Stimulated activated effector memory CD8-positive, alpha-beta T cell treated with anti-CD3 and anti-CD28 coated beads, Interleukin-12 subunit alpha, Interleukin-12 subunit beta, amount 100 ng/mL, for 72 hours (primary cell): ENCODE data around the gene CSF1.
A peak's percentile ranks its signal among the peaks of the same experiment; 100 is the strongest.
"Not testable (repeated sequence)": the region's sequence is repeated elsewhere in the genome, so short reads cannot be mapped to it uniquely, and the experiment has no call there.

Experiments used
- ATAC-seq: fragments of 150-1000 bp; cut with Tn5 transposase; 2 replicates; pipeline ENCODE4 v1.10.0; 2021
- DNase-seq, 2 donors: peaks; one replicate each; pipeline ENCODE4 v3.0.0; 2021 to 2022; ENCODE audit warnings: low spot score in 2 of 2
- H3K27ac Mint-ChIP-seq: one replicate; pipeline ENCODE4 v1.8.0; 2022; ENCODE audit warnings: mild to moderate bottlenecking, mixed read lengths
- H3K36me3 Mint-ChIP-seq: one replicate; pipeline ENCODE4 v1.8.0; 2022; ENCODE audit warnings: mild to moderate bottlenecking, mixed read lengths
- H3K4me1 Mint-ChIP-seq: one replicate; pipeline ENCODE4 v1.8.0; 2022; ENCODE audit warnings: mixed read lengths
- H3K4me3 Mint-ChIP-seq: one replicate; pipeline ENCODE4 v1.8.0; 2022; ENCODE audit warnings: mild to moderate bottlenecking, mixed read lengths
- H3K9me3 Mint-ChIP-seq: one replicate; pipeline ENCODE4 v1.8.0; 2022; ENCODE audit warnings: mixed read lengths

The CSF1 gene

DNA sequence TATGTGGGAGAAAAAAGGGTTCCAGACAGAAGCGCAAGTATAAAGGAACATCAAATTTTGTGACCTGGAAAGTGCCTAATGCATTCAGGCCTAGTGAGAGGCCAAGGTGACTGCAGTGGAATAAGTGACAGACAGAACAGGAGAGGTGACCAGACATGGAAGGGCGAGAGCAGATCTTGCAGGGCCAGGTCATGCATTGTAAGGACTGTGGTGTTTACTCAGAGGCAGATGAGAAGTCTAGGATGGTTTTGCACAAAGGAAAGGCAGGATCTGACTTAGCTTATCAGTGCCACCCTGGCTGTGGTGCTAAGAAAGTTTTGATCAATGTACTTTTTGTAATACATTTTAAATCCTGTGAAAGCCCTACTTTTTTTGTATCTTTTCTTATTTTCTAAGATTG, 39.9 kb downstream of the CSF1 start:
- H3K4me3 Mint-ChIP-seq: no peak overlapping the region
- no peak overlapping the region for H3K27ac Mint-ChIP-seq
- ATAC-seq: no peak
- peaks cover 7% of the 10 kb centered on the region for H3K4me1 Mint-ChIP-seq
- H3K36me3 Mint-ChIP-seq: no peaks in the 10 kb centered on the region
- DNase-seq: peak in 1 of 2 donors; percentile 37
- no peaks in the 10 kb centered on the region for H3K9me3 Mint-ChIP-seq

DNA sequence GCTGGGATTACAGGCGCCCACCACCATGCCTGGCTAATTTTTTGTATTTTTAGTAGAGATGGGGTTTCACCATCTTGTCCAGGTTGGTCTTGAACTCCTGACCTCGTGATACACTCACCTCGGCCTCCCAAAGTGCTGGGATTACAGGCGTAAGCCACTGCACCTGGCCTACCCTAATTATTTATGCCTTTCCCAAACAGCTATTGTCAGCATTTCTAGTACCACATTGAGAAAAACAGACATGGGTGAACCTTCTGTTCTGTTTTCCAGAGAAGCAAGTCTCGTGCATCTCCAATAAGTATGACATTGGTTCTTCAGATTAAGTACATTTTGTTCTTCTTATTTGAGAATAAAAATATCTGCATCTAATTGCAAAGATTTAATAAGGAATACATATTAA, 40.9 kb downstream of the CSF1 start:
- not testable (repeated sequence) for H3K9me3 Mint-ChIP-seq, H3K36me3 Mint-ChIP-seq, H3K27ac Mint-ChIP-seq, ATAC-seq, H3K4me1 Mint-ChIP-seq, H3K4me3 Mint-ChIP-seq, DNase-seq

DNA sequence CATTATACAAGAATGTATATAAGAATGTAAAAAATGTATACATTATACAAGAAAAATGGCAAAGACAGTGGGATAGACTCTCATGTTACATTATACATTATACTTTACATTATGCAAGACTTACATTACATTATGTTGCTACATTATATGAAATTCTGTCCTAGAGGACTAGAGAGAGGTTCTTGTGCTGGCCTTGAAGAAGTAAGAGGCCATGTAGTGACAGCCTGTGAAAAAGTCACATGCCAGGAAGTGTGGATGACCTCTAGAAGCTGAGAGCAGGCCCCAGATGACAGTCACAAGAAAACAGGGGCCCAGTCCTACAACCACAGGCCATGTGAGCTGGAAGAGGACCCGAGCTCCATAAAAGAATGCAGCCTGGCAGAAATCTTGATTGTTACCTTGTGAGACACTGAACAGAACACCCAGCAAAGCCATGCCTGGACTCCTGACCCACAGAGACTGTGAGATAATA, 43.4 kb downstream of the CSF1 start:
- Mint-ChIP-seq H3K36me3 (no peaks in the 10 kb centered on the region), H3K4me1 (no peaks in the 10 kb centered on the region), H3K4me3 (no peak overlapping the region), H3K9me3 (no peaks in the 10 kb centered on the region), H3K27ac (no peak overlapping the region)
- DNase-seq: no peak
- no peak for ATAC-seq

- Mint-ChIP-seq H3K36me3 (no peaks in the 10 kb centered on the region), H3K4me3 (no peak overlapping the region), H3K27ac (no peak overlapping the region), H3K9me3 (no peaks in the 10 kb centered on the region), H3K4me1 (no peaks in the 10 kb centered on the region)
- DNase-seq: no peak
- no peak for ATAC-seq
Measured at GRCh38 chr1:109959632-109959973, 49.0 kb downstream of the CSF1 start.

DNA sequence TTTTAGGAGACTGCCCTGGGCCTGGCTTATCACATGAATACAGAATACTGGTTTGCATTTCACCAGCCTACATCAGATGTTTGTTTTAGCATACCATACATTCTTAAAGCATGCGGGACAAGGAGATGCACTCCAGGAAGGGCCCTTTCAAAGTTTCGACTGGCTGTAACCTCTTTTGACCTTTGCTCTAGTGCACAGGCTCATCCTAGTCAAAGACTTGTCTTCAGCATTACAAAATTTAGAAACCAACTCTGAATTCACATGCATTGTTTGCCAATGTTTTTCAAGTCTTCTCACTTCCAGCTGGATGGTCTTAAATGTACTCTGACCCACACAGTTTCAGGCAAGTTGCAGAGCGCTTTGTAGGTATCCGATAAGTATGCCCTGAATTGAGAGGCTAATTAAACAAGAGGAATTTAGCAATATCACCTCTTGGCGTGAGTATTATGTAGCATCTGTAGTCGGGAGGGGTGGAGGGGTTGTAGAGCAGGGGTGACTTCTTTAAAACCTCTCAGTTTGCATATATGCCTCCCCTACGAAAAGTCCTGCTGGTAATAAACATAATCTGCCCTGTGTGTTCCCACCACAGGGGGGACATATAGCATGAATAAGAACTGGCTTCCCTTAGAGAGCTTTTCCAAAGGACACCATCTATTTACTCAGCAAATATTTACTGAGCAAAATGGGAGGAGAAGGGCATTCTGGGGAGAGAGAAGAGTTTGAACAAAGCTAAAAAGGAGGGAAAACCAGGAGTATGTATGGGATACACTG, 49.5 kb downstream of the CSF1 start:
- DNase-seq (no peak), ATAC-seq (no peak)
- H3K9me3 Mint-ChIP-seq: no peaks in the 10 kb centered on the region
- H3K27ac Mint-ChIP-seq: no peak overlapping the region
- H3K4me3 Mint-ChIP-seq: no peak overlapping the region
- no peaks in the 10 kb centered on the region for H3K36me3 Mint-ChIP-seq
- H3K4me1 Mint-ChIP-seq: no peaks in the 10 kb centered on the region

GRCh38 chr1:109960745-109961094, 50.1 kb downstream of the CSF1 start:
- H3K4me1 Mint-ChIP-seq: no peaks in the 10 kb centered on the region
- DNase-seq: no peak
- no peaks in the 10 kb centered on the region for H3K9me3 Mint-ChIP-seq
- H3K27ac Mint-ChIP-seq: no peak overlapping the region
- no peak overlapping the region for H3K4me3 Mint-ChIP-seq
- H3K36me3 Mint-ChIP-seq: no peaks in the 10 kb centered on the region
- no peak for ATAC-seq

- Mint-ChIP-seq H3K4me3 (no peak overlapping the region), H3K27ac (no peak overlapping the region), H3K4me1 (no peaks in the 10 kb centered on the region)
Measured at GRCh38 chr1:109963864-109964263, 53.2 kb downstream of the CSF1 start.

GRCh38 chr1:109969146-109969829, 58.6 kb downstream of the CSF1 start:
- Mint-ChIP-seq H3K36me3 (no peaks in the 10 kb centered on the region), H3K4me3 (no peak overlapping the region), H3K9me3 (no peaks in the 10 kb centered on the region), H3K27ac (no peak overlapping the region), H3K4me1 (no peaks in the 10 kb centered on the region)
- ATAC-seq: peak; percentile 37
- no peak for DNase-seq

More at GRCh38 chr1:109963864-109964263, 53.2 kb downstream of the CSF1 start:
- DNase-seq (no peak), ATAC-seq (no peak)
- H3K9me3 Mint-ChIP-seq: no peaks in the 10 kb centered on the region
- H3K36me3 Mint-ChIP-seq: no peaks in the 10 kb centered on the region

GRCh38 chr1:109969907-109970306, 59.3 kb downstream of the CSF1 start:
- Mint-ChIP-seq H3K27ac (no peak overlapping the region), H3K9me3 (no peaks in the 10 kb centered on the region), H3K36me3 (no peaks in the 10 kb centered on the region), H3K4me1 (no peaks in the 10 kb centered on the region), H3K4me3 (no peak overlapping the region)
- DNase-seq (no peak), ATAC-seq (no peak)

GRCh38 chr1:109971559-109971958, 60.9 kb downstream of the CSF1 start:
- Mint-ChIP-seq H3K4me3 (no peak overlapping the region), H3K9me3 (no peaks in the 10 kb centered on the region), H3K27ac (no peak overlapping the region), H3K4me1 (no peaks in the 10 kb centered on the region), H3K36me3 (no peaks in the 10 kb centered on the region)
- ATAC-seq (no peak), DNase-seq (no peak)

- Mint-ChIP-seq H3K9me3 (no peaks in the 10 kb centered on the region), H3K4me3 (no peak overlapping the region), H3K4me1 (no peaks in the 10 kb centered on the region), H3K36me3 (no peaks in the 10 kb centered on the region), H3K27ac (no peak overlapping the region)
- no peak for ATAC-seq
- DNase-seq: no peak
Measured at GRCh38 chr1:109974191-109974590, 63.5 kb downstream of the CSF1 start.

DNA sequence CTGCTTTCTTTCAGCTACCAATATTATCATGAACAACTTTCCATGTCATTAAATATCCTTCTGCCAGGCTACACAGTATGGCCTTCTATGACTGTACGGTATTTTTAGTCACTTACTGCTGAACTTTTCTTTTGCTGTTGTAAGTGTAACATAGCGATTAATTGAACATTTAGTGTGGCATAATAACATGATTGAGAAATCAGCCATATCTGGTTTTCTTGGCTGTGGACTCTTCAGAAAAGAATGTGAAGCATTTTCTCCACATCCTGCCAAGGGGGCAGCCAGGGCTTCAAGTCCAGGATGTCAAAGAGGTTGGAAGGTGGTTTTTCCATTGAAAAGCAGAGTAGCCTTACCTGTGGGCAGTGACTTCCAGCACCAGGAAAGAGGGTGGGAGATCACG, 65.1 kb downstream of the CSF1 start:
- ATAC-seq (no peak), DNase-seq (no peak)
- Mint-ChIP-seq H3K9me3 (no peaks in the 10 kb centered on the region), H3K4me1 (no peaks in the 10 kb centered on the region), H3K36me3 (no peaks in the 10 kb centered on the region), H3K27ac (no peak overlapping the region), H3K4me3 (no peak overlapping the region)

DNA sequence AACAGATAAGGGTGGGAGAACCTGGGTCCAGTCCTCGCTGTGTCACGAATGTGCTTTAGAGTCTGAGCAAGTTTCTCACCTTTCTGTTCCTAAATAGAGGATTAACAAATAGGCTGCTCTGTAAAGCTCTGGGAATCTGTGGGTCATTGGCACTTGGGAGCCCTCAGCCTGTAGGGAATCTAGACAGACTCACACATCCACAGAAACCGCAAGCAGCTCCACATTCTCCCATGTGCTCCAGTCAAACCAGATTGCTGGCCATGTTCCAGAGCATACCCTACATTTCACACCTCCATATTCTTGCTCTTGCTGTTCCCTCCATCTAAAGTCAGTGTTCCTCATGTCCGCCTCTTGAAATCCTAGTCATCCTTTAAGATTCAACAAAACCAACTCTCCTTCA, 66.1 kb downstream of the CSF1 start:
- H3K27ac Mint-ChIP-seq: no peak overlapping the region
- no peak for ATAC-seq
- no peaks in the 10 kb centered on the region for H3K4me1 Mint-ChIP-seq
- no peaks in the 10 kb centered on the region for H3K9me3 Mint-ChIP-seq
- H3K36me3 Mint-ChIP-seq: no peaks in the 10 kb centered on the region
- no peak overlapping the region for H3K4me3 Mint-ChIP-seq
- DNase-seq: no peak

DNA sequence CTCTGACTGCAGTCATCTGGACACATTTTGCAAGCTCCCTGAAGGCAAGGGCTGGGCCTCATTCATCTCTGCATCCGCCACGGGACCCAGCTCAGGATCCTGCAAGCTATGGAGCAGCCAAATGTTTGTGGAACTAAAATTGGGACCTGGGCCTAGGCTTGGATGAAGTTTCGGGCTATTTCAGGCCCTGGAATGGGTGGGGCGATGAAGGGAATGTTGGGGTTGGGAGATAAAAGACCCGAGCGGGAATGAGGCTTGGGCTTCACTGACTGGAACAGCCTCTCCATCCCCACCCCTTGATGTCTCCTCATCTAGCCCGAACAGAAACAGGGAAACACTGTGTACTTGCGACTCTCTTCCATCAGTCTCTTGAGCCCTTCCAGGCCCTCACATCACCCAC, 66.6 kb downstream of the CSF1 start:
- no peak for DNase-seq
- no peaks in the 10 kb centered on the region for H3K36me3 Mint-ChIP-seq
- no peak for ATAC-seq
- no peaks in the 10 kb centered on the region for H3K4me1 Mint-ChIP-seq
- no peak overlapping the region for H3K4me3 Mint-ChIP-seq
- H3K27ac Mint-ChIP-seq: no peak overlapping the region
- H3K9me3 Mint-ChIP-seq: no peaks in the 10 kb centered on the region

DNA sequence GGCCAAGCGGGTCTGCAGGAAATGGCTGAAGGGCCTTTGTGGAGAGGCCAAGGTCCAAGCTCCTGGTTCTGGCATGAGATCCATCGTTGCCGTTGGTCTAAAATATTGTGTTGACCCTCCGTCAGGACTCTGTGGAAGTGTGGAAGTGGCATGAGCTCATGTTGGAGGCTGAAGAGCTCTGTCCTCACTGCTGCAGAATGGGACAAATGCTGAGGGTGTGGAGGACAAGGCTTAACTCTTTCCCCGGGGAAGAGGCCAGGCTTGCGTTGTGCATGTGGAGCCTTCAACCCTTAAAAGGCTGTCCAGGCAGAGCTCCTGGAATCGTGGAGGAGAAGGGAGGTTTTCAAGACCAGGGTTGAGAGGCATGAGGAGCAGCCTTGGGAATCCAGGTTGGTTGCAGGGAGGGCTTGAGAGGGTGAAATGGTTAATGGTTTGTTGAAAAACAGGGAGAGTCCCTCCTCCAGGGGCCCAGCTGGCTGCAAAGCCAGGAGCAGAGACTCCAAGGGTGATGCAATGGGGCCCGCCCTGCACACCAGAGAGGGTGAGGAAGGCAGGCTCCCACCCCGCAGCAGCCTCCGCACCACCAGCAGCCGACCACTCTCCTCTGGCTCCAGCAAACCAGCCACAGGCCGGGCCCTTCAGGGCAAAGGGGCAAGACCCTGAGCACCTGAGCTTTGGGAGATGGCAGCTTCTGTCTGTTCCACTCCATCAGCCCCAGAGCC, 67.2 kb downstream of the CSF1 start:
- Mint-ChIP-seq H3K36me3 (no peaks in the 10 kb centered on the region), H3K9me3 (no peaks in the 10 kb centered on the region), H3K4me1 (no peaks in the 10 kb centered on the region), H3K4me3 (no peak overlapping the region), H3K27ac (no peak overlapping the region)
- ATAC-seq (no peak), DNase-seq (no peak)
